ENCODE data around the gene ZNF655.
A peak's percentile ranks its signal among the peaks of the same experiment; 100 is the strongest.

ZNF655 gene

GRCh38 chr7:99597762-99598501, 39.5 kb downstream of the ZNF655 start, which contains the start of gene TMEM225B:
Gene TMEM225B (plus strand): TSS chr7:99598267. CDS start chr7:99604389, 6,122 bp downstream.
- DNase-seq (ENCODE audit: low read depth, low spot score): no peak
- no peak within 1 kb of the TSS for H3K4me3 ChIP-seq (ENCODE audit: low read length)

- DNase-seq (ENCODE audit: low read depth, low spot score): no peak
- no peak overlapping the region for H3K4me3 ChIP-seq (ENCODE audit: low read length)
These were observed 41.4 kb downstream of the ZNF655 start for GRCh38 chr7:99599836-99600235.

- DNase-seq (ENCODE audit: low read depth, low spot score): no peak
- H3K4me3 ChIP-seq (ENCODE audit: low read length): no peak overlapping the region
These were observed 43.3 kb downstream of the ZNF655 start for GRCh38 chr7:99601656-99602310.

- no peak for DNase-seq (ENCODE audit: low read depth, low spot score)
These were observed 47.1 kb downstream of the ZNF655 start for GRCh38 chr7:99605527-99605926.

GRCh38 chr7:99606531-99606930, 48.1 kb downstream of the ZNF655 start:
- H3K4me3 ChIP-seq (ENCODE audit: low read length): no peak overlapping the region
- no peak for DNase-seq (ENCODE audit: low read depth, low spot score)

More at GRCh38 chr7:99605527-99605926, 47.1 kb downstream of the ZNF655 start:
- H3K4me3 ChIP-seq (ENCODE audit: low read length): no peak overlapping the region

- no peak overlapping the region for H3K4me3 ChIP-seq (ENCODE audit: low read length)
- no peak for DNase-seq (ENCODE audit: low read depth, low spot score)
These were observed 49.1 kb downstream of the ZNF655 start for GRCh38 chr7:99607548-99607947.

GRCh38 chr7:99614495-99614894, 56.1 kb downstream of the ZNF655 start:
- H3K4me3 ChIP-seq (ENCODE audit: low read length): no peak overlapping the region
- no peak for DNase-seq (ENCODE audit: low read depth, low spot score)

- H3K4me3 ChIP-seq (ENCODE audit: low read length): peak overlapping the region; percentile 96
- DNase-seq (ENCODE audit: low read depth, low spot score): no peak
These were observed 57.5 kb downstream of the ZNF655 start for GRCh38 chr7:99615989-99616358.

GRCh38 chr7:99616359-99617191, 58.1 kb downstream of the ZNF655 start, which contains the start of gene ZSCAN25:
Gene ZSCAN25 (plus strand): TSS chr7:99616946. CDS start chr7:99619607, 2,661 bp downstream.
- peak within 1 kb of the TSS; percentile 96 for H3K4me3 ChIP-seq (ENCODE audit: low read length)
- peak; percentile 92 for DNase-seq (ENCODE audit: low read depth, low spot score)

- DNase-seq (ENCODE audit: low read depth, low spot score): no peak
- peak overlapping the region; percentile 96 for H3K4me3 ChIP-seq (ENCODE audit: low read length)
These were observed 58.8 kb downstream of the ZNF655 start for GRCh38 chr7:99617192-99617781.

- no peak overlapping the region for H3K4me3 ChIP-seq (ENCODE audit: low read length)
- no peak for DNase-seq (ENCODE audit: low read depth, low spot score)
These were observed 60.3 kb downstream of the ZNF655 start for GRCh38 chr7:99618726-99619125.

GRCh38 chr7:99619571-99620130, 61.2 kb downstream of the ZNF655 start:
- no peak for DNase-seq (ENCODE audit: low read depth, low spot score)
- H3K4me3 ChIP-seq (ENCODE audit: low read length): no peak overlapping the region

- H3K4me3 ChIP-seq (ENCODE audit: low read length): no peak overlapping the region
- DNase-seq (ENCODE audit: low read depth, low spot score): no peak
These were observed 62.8 kb downstream of the ZNF655 start for GRCh38 chr7:99621271-99621670.

GRCh38 chr7:99622596-99622995, 64.2 kb downstream of the ZNF655 start:
- no peak for DNase-seq (ENCODE audit: low read depth, low spot score)
- H3K4me3 ChIP-seq (ENCODE audit: low read length): no peak overlapping the region

GRCh38 chr7:99623091-99623693, 64.8 kb downstream of the ZNF655 start:
- no peak overlapping the region for H3K4me3 ChIP-seq (ENCODE audit: low read length)
- DNase-seq (ENCODE audit: low read depth, low spot score): no peak

GRCh38 chr7:99623702-99624447, 65.4 kb downstream of the ZNF655 start:
- H3K4me3 ChIP-seq (ENCODE audit: low read length): peak overlapping the region; percentile 57
- peak; percentile 56 for DNase-seq (ENCODE audit: low read depth, low spot score)

GRCh38 chr7:99624484-99624883, 66.0 kb downstream of the ZNF655 start:
- H3K4me3 ChIP-seq (ENCODE audit: low read length): peak overlapping the region; percentile 57
- peak; percentile 97 for DNase-seq (ENCODE audit: low read depth, low spot score)

GRCh38 chr7:99625321-99625720, 66.9 kb downstream of the ZNF655 start:
- peak overlapping the region; percentile 57 for H3K4me3 ChIP-seq (ENCODE audit: low read length)

More at GRCh38 chr7:99625321-99625720, 66.9 kb downstream of the ZNF655 start:
- DNase-seq (ENCODE audit: low read depth, low spot score): no peak
